Mammary epithelial cell (primary cell): ENCODE data around the gene ADAMTS18.

Source experiments
- EZH2 ChIP-seq: IDR thresholded peaks from 2 replicates; pipeline ENCODE4 v1.6.1; 2012; ENCODE audit warnings: low read length, inconsistent platforms, borderline replicate concordance
- TF ChIP-seq, protein P1 (sequence below), 2 donors: IDR thresholded peaks in 1 of 2; conservative IDR thresholded peaks in 1 of 2; 2 replicates each; pipeline ENCODE4 v1.5.1; 2011 to 2012; ENCODE audit warnings: inconsistent platforms in 2 of 2, low read length in 2 of 2, mild to moderate bottlenecking in 2 of 2, control low read depth in 1 of 2, low read depth in 1 of 2; ENCODE audit not compliant: insufficient read depth in 1 of 2; ENCODE audit errors: extremely low read depth in 1 of 2

- TF ChIP-seq, protein P1, sequence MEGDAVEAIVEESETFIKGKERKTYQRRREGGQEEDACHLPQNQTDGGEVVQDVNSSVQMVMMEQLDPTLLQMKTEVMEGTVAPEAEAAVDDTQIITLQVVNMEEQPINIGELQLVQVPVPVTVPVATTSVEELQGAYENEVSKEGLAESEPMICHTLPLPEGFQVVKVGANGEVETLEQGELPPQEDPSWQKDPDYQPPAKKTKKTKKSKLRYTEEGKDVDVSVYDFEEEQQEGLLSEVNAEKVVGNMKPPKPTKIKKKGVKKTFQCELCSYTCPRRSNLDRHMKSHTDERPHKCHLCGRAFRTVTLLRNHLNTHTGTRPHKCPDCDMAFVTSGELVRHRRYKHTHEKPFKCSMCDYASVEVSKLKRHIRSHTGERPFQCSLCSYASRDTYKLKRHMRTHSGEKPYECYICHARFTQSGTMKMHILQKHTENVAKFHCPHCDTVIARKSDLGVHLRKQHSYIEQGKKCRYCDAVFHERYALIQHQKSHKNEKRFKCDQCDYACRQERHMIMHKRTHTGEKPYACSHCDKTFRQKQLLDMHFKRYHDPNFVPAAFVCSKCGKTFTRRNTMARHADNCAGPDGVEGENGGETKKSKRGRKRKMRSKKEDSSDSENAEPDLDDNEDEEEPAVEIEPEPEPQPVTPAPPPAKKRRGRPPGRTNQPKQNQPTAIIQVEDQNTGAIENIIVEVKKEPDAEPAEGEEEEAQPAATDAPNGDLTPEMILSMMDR (conservative IDR thresholded peaks at IDR 0.05 in 1 of 2, IDR thresholded peaks at IDR 0.05 in 1 of 2; ENCODE audit: extremely low read depth in 1 of 2, insufficient read depth in 1 of 2, low read depth in 1 of 2, low read length in 2 of 2), result no peak
- no peak for TF ChIP-seq EZH2
Observed at GRCh38 chr16:77387815-77388209, 47.0 kb downstream of the ADAMTS18 start.
